Mammary epithelial cell (primary cell): ENCODE data around the gene TLK1.

Experiments
- CTCF ChIP-seq, 2 donors: IDR thresholded peaks in 1 of 2; conservative IDR thresholded peaks in 1 of 2; 2 replicates each; pipeline ENCODE4 v1.5.1; 2011 to 2012; ENCODE audit warnings: inconsistent platforms in 2 of 2, low read length in 2 of 2, mild to moderate bottlenecking in 2 of 2, control low read depth in 1 of 2, low read depth in 1 of 2; ENCODE audit not compliant: insufficient read depth in 1 of 2; ENCODE audit errors: extremely low read depth in 1 of 2
- EZH2 ChIP-seq: IDR thresholded peaks from 2 replicates; pipeline ENCODE4 v1.6.1; 2012; ENCODE audit warnings: low read length, inconsistent platforms, borderline replicate concordance

DNA sequence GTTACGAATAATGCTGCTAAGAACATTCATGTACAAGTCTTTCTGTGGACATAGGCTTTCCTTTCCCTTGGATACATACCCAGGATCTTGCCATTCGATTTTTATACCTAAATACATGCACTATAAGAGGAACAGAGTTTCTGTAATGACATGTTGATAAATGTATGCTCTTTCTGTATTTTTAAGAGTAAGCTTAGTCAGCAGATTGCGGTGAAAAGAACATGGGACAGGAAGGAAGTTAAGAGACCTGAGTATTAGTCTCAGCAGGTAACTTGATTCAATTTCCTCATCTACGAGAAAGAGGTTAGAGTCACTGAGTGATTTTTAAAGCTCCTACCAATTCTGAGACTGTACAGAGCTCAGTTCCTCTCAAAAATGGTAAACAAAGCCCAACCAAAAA, 2.6 kb upstream of the TLK1 start:
- TF ChIP-seq EZH2 (no peak), CTCF (conservative IDR thresholded peaks at IDR 0.05 in 1 of 2, IDR thresholded peaks at IDR 0.05 in 1 of 2; ENCODE audit: extremely low read depth in 1 of 2, insufficient read depth in 1 of 2, low read depth in 1 of 2, low read length in 2 of 2) (no peak)
